NOMO-1 treated with dmso at 0.1 percent for 144 hours (cell line): ENCODE measurements around the gene GYPE.
"Not testable (repeated sequence)": the region's sequence is repeated elsewhere in the genome, so short reads cannot be mapped to it uniquely, and the experiment has no call there.

Experiments
- DNase-seq: peaks from one replicate; lab custom pipeline; 2025; ENCODE audit not compliant: unreplicated experiment; lab: John Stamatoyannopoulos, UW

Gene GYPE

DNA sequence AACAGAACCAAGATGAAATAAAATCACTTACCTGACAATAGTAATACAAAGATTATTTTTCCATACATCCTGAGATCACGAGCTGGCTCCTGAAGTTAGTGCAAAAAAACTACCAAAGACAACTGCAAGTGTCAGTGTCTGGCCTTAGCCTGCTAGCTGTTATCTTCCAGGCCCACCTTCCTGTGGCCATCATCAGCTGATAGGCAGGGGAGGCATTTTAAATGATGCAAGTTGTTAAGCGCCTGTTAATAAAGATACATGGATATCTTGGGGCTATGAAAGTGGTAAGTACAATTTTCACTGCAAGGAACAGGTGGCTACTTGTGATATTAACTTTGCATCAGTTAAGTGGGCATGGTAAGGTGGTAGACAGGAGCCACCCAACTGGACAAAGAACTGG, at the start of gene GYPE:
Gene GYPE, minus strand, starts transcription at position 120 of the 400 bp plus-strand sequence. Its CDS starts 52 bp downstream, at position 68.
- not testable (repeated sequence) for DNase-seq

- not testable (repeated sequence) for DNase-seq
Measured at GRCh38 chr4:143951458-143951972, 46.2 kb upstream of the GYPE start.

DNA sequence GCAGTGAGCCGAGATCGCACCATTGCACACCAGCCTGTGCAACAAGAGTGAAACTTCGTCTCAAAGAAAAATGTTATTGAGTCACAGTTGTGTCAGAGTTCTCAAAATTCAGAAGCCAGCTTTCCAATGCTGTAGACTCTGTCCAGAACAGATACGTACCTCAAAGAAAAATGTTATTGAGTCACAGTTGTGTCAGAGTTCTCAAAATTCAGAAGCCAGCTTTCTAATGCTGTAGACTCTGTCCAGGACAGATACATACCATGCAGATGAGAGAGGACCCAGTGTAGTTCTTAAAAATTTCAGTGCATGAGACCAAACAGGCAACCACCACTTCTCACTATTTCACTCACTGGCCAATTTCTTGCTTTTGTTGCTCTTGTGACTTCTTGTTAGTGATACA, 45.6 kb upstream of the GYPE start:
- not testable (repeated sequence) for DNase-seq

GRCh38 chr4:143950185-143950584, 44.8 kb upstream of the GYPE start:
- not testable (repeated sequence) for DNase-seq

GRCh38 chr4:143947493-143947892, 42.1 kb upstream of the GYPE start:
- not testable (repeated sequence) for DNase-seq

DNA sequence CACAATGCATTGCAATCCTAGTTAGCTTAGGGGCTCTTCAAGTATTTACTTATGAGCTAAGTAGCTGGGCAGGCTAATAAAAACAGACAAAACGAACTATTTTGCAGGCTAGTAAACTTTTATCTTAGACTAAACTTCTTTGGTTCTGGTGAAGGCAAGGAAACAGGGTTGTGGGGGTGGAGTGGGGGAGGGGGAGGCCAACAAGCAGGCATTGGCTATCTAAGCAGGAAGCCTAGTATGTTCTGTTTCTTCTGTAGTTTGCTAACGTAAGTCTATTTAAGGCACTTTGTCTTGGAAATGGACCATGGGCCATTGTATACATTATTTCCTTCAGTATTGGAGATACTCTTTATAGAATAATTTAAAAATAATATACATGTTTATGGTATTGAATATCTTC, 35.3 kb upstream of the GYPE start:
- DNase-seq, result not testable (repeated sequence)

- no peak for DNase-seq
Measured at GRCh38 chr4:143939528-143939927, 34.2 kb upstream of the GYPE start.

DNA sequence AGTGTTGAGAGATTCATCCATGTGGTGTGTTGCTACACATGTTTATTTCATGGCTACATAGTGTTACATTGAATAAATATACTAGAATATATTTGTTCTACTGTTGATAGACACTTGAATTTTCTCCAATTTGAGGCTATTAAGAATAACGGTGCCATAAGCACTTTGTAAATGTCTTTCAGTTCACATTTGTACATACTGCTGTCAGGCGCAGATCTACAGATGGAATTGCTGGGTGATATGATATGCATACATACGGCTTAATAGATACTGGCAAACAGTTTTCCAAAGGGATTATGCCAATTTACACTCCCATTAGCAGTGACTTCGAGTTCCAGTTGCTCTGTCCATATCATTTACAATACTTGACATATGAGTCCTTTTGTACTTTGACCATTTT, 33.5 kb upstream of the GYPE start:
- DNase-seq, result not testable (repeated sequence)

DNA sequence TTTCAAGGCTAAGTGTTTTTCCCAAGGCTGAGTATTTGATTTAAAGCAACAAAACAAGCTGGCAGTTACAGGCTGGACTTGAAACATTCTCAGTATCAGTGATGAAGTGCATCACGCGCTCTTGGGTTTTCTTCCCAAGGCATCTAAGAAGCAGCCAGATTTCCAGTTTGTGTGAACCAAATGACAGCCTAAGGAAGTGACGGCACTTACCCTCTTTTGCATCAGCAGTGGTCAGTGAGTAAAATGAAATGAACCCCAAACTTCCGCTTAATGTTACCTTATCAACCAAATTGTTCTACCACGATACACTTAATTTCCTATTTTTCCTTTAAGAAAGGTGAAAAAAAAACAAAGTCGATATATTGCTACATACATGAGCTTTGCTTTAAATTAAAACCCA, 15.8 kb upstream of the GYPE start:
- no peak for DNase-seq

GRCh38 chr4:143916485-143916884, 11.1 kb upstream of the GYPE start:
- not testable (repeated sequence) for DNase-seq

- DNase-seq, result not testable (repeated sequence)
Measured at GRCh38 chr4:143912478-143912877, 7.1 kb upstream of the GYPE start.

DNA sequence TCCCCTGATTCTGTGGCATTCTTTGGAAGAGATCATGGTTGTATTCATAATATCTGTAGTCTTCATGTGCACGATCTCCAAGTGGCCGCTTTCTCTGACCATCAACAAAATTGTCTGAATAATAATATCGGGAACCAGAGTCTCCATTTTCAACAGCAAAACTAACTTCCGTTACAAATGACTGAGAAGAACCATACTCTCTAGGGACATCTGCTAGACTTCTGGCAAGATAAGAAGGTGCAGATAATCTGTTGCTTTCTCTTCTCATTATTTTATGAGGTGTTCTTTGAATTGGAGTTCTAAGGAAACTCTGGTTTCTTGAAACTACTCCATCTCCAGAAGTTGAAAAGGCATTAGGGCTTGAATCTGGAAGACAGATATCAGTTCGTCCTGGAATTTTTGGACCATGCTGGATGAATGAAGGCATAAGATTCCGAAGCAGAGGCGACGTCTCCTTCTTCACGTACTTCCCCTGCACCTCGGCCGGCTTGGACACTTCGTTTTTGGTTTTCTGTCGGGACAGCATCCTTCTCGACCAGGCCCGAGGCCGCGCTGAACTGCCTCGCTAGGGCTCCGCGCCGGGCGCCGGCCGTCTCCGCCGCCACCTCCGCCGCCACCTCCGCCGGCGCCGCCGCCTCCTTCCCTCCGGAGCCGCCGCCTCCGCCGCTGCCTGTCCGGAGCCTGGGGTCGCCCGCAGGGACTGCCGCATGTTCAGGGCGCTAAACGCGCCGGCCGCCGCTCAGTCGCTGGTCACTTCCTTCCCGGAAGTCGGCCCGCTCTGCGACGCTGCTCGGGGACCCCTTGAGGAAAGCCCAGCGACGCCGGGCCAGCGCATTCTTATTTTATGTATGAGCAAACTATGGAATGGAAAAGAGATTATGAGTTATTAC, 6.4 kb upstream of the GYPE start:
- DNase-seq, result not testable (repeated sequence)

- not testable (repeated sequence) for DNase-seq
Measured at GRCh38 chr4:143910906-143911305, 5.5 kb upstream of the GYPE start.

DNA sequence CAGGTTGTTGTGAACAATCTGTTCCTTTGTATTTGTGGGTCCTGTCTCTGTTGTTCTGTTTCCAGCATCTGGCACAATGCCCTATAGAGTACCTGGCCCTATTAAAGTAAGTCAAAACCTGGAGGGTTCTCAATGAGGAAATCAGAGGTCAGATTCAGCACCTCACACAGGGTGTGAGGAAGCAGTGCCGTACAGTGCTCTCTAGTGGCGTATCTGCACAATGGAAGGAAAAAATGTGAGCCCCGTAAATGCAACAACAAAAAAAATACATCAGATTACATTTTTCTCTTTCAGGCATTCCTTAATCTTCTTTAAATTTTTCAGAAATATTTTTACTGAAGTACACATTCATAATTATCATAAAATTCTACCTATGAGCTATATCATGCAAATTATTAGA, 2.5 kb upstream of the GYPE start:
- DNase-seq, result not testable (repeated sequence)

DNA sequence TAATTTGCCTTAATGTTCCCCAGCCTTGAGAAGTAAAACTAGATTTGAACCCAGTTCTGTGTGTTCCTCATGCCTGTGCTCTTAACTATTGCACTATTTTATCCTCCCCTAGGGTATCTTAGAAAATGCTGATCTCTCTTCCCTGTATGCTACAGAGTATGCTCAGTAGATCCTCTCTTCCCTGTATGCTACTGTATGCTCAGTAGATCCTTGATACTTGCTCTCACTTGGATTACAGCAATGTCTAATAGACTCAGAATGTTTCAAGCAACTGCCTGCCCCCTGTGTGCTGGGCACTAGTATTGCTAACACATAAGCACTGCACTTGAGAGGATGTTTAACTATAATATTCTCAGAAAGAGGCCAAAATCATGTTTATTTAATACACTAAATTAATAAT, 928 bp downstream of the GYPE start:
- not testable (repeated sequence) for DNase-seq

GRCh38 chr4:143890323-143890722, 15.0 kb downstream of the GYPE start:
- not testable (repeated sequence) for DNase-seq

DNA sequence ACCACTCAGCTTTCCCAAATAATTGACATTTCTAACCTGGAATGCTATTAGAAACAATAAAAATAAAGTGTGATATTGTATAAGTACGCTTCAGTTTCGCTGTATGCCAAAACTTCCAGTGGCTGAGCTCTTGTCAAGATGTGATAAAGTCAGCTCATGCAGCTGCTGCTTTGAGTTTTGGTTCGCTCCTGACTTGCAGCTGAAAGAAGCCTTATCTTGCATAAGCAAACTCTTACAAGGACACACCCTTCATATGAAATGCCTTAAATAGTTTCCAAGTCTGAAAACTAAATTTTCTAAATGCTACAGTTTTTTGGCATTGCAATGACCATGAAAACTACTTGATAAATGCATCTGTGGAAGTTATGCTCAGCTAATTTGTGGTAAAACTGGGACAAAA, 17.2 kb downstream of the GYPE start:
- DNase-seq, result not testable (repeated sequence)

- DNase-seq, result not testable (repeated sequence)
Measured at GRCh38 chr4:143884965-143885364, 20.4 kb downstream of the GYPE start.

DNA sequence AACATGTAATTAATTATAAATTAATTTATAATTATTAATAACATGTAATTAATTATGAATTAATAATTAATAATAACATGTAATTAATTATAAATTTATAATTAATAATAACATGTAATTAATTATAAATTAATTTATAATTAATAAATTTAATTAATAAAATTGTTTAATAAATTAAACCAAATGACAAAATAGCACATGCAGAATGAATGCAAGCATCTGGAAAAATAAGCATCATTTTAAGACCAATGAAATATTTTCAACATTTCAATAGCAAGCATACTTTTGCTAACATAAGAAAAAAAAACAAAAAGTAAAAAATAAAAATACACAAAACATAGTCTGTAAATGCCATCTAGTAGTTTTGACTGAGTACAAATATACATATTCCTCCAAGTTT, 21.8 kb downstream of the GYPE start:
- DNase-seq, result no peak

- no peak for DNase-seq
Measured at GRCh38 chr4:143882892-143883291, 22.5 kb downstream of the GYPE start.

DNA sequence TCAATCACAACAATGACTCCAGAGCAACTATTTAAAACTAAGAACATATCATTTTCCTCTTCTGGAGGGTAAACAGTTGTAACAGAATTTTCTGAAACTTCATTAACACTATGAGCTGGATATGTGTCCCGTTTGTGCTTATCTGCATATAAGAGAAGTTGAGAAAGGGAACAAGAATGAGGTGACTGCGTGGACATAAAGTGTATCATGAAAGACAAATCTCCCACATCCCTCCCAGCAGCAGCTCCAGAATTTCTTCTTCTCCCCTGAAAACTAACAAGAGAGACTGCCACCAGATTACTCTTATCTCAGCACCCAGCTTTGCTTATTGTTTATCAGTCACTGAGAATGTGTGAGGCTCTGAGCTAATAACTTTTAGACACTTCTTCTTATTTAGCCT, 25.8 kb downstream of the GYPE start:
- not testable (repeated sequence) for DNase-seq

DNA sequence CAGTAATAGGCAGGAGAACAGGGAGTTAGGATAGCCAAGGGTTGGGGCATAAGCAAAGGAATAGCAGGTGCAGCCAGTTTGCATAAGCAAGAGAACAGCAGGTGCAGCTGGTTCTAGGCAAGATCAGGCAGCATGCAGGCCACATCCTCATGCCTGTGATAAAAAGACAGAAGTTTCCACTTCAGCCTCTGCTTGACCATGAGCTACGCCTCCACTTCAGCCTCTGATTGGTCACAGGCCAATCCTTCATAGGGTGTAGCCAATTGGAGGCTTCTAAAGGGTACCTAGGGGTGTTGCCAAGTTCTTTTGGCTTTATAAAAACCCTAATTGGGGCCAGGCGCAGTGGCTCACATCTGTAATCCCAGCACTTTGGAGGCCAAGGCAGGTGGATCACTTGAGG, 30.0 kb downstream of the GYPE start:
- not testable (repeated sequence) for DNase-seq
